HEK293 (cell line): ENCODE results near the gene SYDE1.

Experiments
- CTCF ChIA-PET: fragments of 350-600 bp; formaldehyde crosslinking; extraction: SDS; loops from one replicate; lab custom pipeline; 2021; ENCODE audit warnings: antibody characterized with exemption; lab: Yijun Ruan, JAX
- POLR2A ChIA-PET: fragments of 300-600 bp; formaldehyde crosslinking; extraction: SDS; loops from one replicate; lab custom pipeline; 2020; ENCODE audit warnings: antibody characterized with exemption, inconsistent platforms; lab: Yijun Ruan, JAX
- H3K27ac ChIP-seq: fragments of 200-500 bp; sonication (Bioruptor generic); 2 replicates; pipeline ENCODE4 v1.5.1; 2014; ENCODE audit warnings: low read depth, low read length, control low read depth, inconsistent platforms; ENCODE audit errors: extremely low read depth
- H3K36me3 ChIP-seq, 2 experiments: fragments of 200-500 bp in 1 of 2; sonication (Bioruptor generic) in 1 of 2; 1 replicate in 1 of 2; 2 replicates in 1 of 2; pipeline ENCODE4 v1.5.1; 2014 to 2017; ENCODE audit warnings: inconsistent platforms in 2 of 2, low read length in 2 of 2; ENCODE audit not compliant: control insufficient read depth in 2 of 2, insufficient read depth in 1 of 2
- H3K4me1 ChIP-seq: fragments of 200-500 bp; sonication (Bioruptor generic); 2 replicates; pipeline ENCODE4 v1.5.1; 2014; ENCODE audit warnings: mild to moderate bottlenecking, low read length, inconsistent platforms; ENCODE audit not compliant: control insufficient read depth, insufficient read depth
- H3K4me3 ChIP-seq: 2 replicates; pipeline ENCODE4 v1.5.1; 2011; ENCODE audit warnings: low read depth, mild to moderate bottlenecking, control low read depth, low read length, moderate library complexity
- H3K9me3 ChIP-seq: fragments of 200-500 bp; sonication (Bioruptor generic); 2 replicates; pipeline ENCODE4 v1.5.1; 2014; ENCODE audit warnings: low read depth, low read length, inconsistent platforms; ENCODE audit not compliant: control insufficient read depth, insufficient read depth
- GLI4 ChIP-seq: fragments of 450-650 bp; formaldehyde crosslinking; IDR thresholded peaks from 2 replicates; pipeline ENCODE4 v1.5.1; 2016; ENCODE audit warnings: missing biosample characterization, missing genetic modification characterization
- PRDM10 ChIP-seq: fragments of 450-650 bp; formaldehyde crosslinking; IDR thresholded peaks from 2 replicates; pipeline ENCODE4 v1.5.1; 2016; ENCODE audit warnings: missing biosample characterization, missing genetic modification characterization
- ZBTB10 ChIP-seq: fragments of 450-650 bp; formaldehyde crosslinking; IDR thresholded peaks from 2 replicates; pipeline ENCODE4 v1.5.1; 2016; ENCODE audit warnings: missing biosample characterization, missing genetic modification characterization
- ZEB2 ChIP-seq: fragments of 450-650 bp; formaldehyde crosslinking; IDR thresholded peaks from 2 replicates; pipeline ENCODE4 v1.5.1; 2016; ENCODE audit warnings: missing biosample characterization, missing genetic modification characterization
- ZIC2 ChIP-seq: fragments of 450-650 bp; formaldehyde crosslinking; IDR thresholded peaks from 2 replicates; pipeline ENCODE4 v1.5.1; 2016; ENCODE audit warnings: missing biosample characterization, missing genetic modification characterization
- ZNF10 ChIP-seq: fragments of 450-650 bp; formaldehyde crosslinking; IDR thresholded peaks from 2 replicates; pipeline ENCODE4 v1.5.1; 2017; ENCODE audit warnings: missing biosample characterization, missing genetic modification characterization
- ZNF2 ChIP-seq: fragments of 450-650 bp; formaldehyde crosslinking; IDR thresholded peaks from 2 replicates; pipeline ENCODE4 v1.5.1; 2016; ENCODE audit warnings: missing biosample characterization, missing genetic modification characterization
- ZNF202 ChIP-seq: fragments of 450-650 bp; formaldehyde crosslinking; IDR thresholded peaks from 2 replicates; pipeline ENCODE4 v1.5.1; 2016; ENCODE audit warnings: missing biosample characterization, missing genetic modification characterization, borderline replicate concordance
- ZNF266 ChIP-seq: fragments of 450-650 bp; formaldehyde crosslinking; IDR thresholded peaks from 2 replicates; pipeline ENCODE4 v1.5.1; 2016; ENCODE audit warnings: missing biosample characterization, missing genetic modification characterization, low read depth
- ZNF341 ChIP-seq: fragments of 450-650 bp; formaldehyde crosslinking; IDR thresholded peaks from 2 replicates; pipeline ENCODE4; 2016; ENCODE audit warnings: low read depth, missing biosample characterization, missing genetic modification characterization
- ZNF354C ChIP-seq: fragments of 450-650 bp; formaldehyde crosslinking; IDR thresholded peaks from 2 replicates; pipeline ENCODE4 v1.5.1; 2016; ENCODE audit warnings: missing biosample characterization, missing genetic modification characterization, low read depth, borderline replicate concordance
- ZNF394 ChIP-seq: fragments of 450-650 bp; formaldehyde crosslinking; IDR thresholded peaks from 2 replicates; pipeline ENCODE4 v1.5.1; 2016; ENCODE audit warnings: missing biosample characterization, missing genetic modification characterization, mild to moderate bottlenecking, moderate library complexity, borderline replicate concordance
- ZNF488 ChIP-seq: fragments of 450-650 bp; formaldehyde crosslinking; IDR thresholded peaks from 2 replicates; pipeline ENCODE4 v1.5.1; 2016; ENCODE audit warnings: missing biosample characterization, missing genetic modification characterization
- ZNF585B ChIP-seq: fragments of 450-650 bp; formaldehyde crosslinking; IDR thresholded peaks from 2 replicates; pipeline ENCODE4 v1.5.1; 2016; ENCODE audit warnings: missing biosample characterization, missing genetic modification characterization
- ZNF600 ChIP-seq: fragments of 450-650 bp; formaldehyde crosslinking; IDR thresholded peaks from 2 replicates; pipeline ENCODE4 v1.5.1; 2016; ENCODE audit warnings: missing biosample characterization, missing genetic modification characterization
- ZNF658 ChIP-seq: fragments of 450-650 bp; formaldehyde crosslinking; IDR thresholded peaks from 2 replicates; pipeline ENCODE4; 2016; ENCODE audit warnings: missing biosample characterization, missing genetic modification characterization
- ZNF704 ChIP-seq: fragments of 450-650 bp; formaldehyde crosslinking; IDR thresholded peaks from 2 replicates; pipeline ENCODE4 v1.5.1; 2016; ENCODE audit warnings: missing biosample characterization, missing genetic modification characterization
- ZNF785 ChIP-seq: fragments of 450-650 bp; formaldehyde crosslinking; IDR thresholded peaks from 2 replicates; pipeline ENCODE4 v1.5.1; 2016; ENCODE audit warnings: missing biosample characterization, missing genetic modification characterization
- ZNF830 ChIP-seq: fragments of 450-650 bp; IDR thresholded peaks from 2 replicates; pipeline ENCODE4 v1.5.0; 2018; ENCODE audit warnings: missing biosample characterization, missing genetic modification characterization, low read depth, mild to moderate bottlenecking, moderate library complexity
- ZSCAN18 ChIP-seq: fragments of 450-650 bp; formaldehyde crosslinking; IDR thresholded peaks from 2 replicates; pipeline ENCODE4 v1.5.1; 2016; ENCODE audit warnings: missing biosample characterization, missing genetic modification characterization

SYDE1 gene

GRCh38 chr19:15108145-15108844 lies 1.1 kb downstream of the SYDE1 start (continued):
- TF ChIP-seq ZNF341 (tag by site-specific recombination) (peak; percentile 83), ZNF488 (tag by site-specific recombination) (no peak), ZNF266 (tag by site-specific recombination) (no peak), ZNF2 (no peak)

DNA sequence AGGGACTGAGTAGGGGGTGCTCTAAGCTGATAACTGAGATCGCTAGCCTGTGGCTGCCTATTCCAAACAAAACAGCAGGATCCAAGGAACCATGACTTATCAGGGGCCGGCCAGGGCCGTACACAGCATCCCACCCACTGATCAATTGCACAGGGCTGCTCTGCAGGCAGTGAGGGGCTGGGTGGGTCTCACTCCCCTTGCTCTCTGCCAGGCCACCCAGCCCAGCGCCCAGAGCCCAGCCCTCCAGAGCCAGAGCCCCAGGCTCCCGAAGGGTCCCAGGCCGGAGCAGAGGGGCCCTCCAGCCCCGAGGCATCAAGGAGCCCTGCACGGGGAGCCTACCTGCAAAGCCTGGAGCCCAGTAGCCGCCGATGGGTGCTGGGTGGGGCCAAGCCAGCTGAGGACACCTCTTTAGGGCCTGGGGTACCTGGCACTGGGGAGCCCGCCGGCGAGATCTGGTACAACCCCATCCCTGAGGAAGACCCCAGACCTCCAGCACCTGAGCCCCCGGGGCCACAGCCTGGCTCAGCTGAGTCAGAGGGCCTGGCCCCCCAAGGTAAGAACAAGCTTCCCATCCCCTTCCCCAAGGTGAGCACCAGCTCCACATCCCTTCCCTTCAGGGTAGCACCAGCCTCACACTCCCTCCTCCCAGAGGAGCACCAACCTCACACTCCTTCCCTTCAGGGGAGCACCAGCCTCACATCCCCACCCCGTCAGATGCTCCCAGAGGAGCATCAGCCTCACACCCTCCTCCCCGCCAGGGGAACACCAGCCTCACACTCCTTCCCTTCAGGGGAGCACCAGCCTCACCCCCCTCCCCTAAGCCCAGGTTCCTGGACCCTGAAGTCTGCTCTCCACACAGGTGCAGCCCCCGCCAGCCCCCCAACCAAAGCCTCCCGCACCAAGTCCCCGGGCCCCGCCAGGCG lies 1.9 kb downstream of the SYDE1 start:
- Histone ChIP-seq H3K4me1 (no peaks in the 10 kb centered on the region; the same call in 1 of the 2 replicates), H3K4me3 (no peak overlapping the region), H3K36me3 (peaks cover 0 to 44% of the 10 kb centered on the region in 2 experiments; a peak in 2 of 3 replicates), H3K9me3 (no peaks in the 10 kb centered on the region), H3K27ac (no peak overlapping the region)
- ChIA-PET CTCF (no interaction called here), POLR2A (no interaction called here)
- TF ChIP-seq ZIC2 (tag by site-specific recombination): peak; percentile 89
- peak; percentile 89 for TF ChIP-seq ZNF10 (tag by site-specific recombination)
- no peak for TF ChIP-seq ZNF202 (tag by site-specific recombination)

DNA sequence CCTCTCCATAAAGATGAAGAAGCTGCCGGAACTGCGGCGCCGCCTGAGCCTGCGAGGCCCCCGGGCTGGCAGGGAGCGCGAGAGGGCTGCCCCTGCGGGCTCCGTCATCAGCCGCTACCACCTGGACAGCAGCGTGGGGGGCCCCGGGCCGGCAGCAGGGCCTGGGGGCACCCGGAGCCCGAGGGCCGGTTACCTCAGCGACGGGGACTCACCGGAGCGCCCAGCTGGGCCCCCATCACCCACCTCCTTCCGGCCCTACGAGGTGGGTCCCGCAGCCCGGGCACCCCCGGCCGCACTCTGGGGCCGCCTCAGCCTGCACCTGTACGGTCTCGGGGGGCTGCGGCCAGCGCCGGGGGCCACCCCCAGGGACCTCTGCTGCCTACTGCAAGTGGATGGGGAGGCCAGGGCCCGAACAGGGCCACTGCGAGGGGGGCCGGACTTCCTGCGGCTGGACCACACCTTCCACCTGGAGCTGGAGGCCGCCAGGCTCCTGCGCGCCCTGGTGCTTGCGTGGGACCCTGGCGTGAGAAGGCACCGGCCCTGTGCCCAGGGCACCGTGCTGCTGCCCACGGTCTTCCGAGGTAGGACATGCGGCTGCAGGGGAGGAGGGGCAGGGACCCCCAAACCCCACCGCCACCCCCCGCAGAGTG lies 2.7 kb downstream of the SYDE1 start:
- Histone ChIP-seq H3K27ac (no peak overlapping the region), H3K4me3 (no peak overlapping the region), H3K4me1 (no peaks in the 10 kb centered on the region; the same call in 1 of the 2 replicates), H3K9me3 (no peaks in the 10 kb centered on the region), H3K36me3 (peaks cover 0 to 50% of the 10 kb centered on the region in 2 experiments; a peak in 2 of 3 replicates)
- ChIA-PET POLR2A (no interaction called here), CTCF (no interaction called here)
- TF ChIP-seq ZNF585B (tag by site-specific recombination) (no peak), ZNF600 (no peak), ZNF704 (no peak), ZNF785 (tag by site-specific recombination) (no peak), ZNF394 (tag by site-specific recombination) (no peak), ZNF830 (tag by site-specific recombination) (no peak), ZBTB10 (tag by site-specific recombination) (no peak), GLI4 (no peak), ZNF354C (tag by site-specific recombination) (no peak), ZEB2 (no peak), PRDM10 (tag by site-specific recombination) (no peak), ZSCAN18 (tag by site-specific recombination) (no peak), ZNF658 (tag by site-specific recombination) (no peak)
